Measurements from ENCODE around the gene PRKN.

PRKN gene

DNA sequence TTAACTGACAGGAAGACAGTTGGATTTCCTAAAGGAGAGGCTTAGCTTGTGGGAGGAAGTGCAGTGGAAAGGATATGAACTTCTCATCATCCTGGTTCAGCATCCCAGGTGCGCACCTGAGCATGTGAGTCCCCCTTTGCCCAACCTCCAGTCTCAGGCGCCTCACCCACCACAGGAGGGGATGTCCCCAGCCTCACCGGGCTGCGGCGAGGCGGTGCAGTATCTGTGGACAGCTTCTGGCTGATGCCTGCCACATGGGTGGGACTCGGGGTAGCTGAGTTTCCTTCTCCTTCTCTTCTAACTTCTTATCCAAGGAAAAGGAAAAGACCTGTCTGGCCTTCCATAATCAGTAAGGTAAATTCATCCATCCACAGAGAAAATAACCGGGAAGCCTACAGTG lies 914.4 kb downstream of the PRKN start:
- DNase-seq (ENCODE audit: low read depth): no peak
- H3K4me3 ChIP-seq (ENCODE audit: low read depth, low read length): no peak overlapping the region
- TF ChIP-seq, protein P1, sequence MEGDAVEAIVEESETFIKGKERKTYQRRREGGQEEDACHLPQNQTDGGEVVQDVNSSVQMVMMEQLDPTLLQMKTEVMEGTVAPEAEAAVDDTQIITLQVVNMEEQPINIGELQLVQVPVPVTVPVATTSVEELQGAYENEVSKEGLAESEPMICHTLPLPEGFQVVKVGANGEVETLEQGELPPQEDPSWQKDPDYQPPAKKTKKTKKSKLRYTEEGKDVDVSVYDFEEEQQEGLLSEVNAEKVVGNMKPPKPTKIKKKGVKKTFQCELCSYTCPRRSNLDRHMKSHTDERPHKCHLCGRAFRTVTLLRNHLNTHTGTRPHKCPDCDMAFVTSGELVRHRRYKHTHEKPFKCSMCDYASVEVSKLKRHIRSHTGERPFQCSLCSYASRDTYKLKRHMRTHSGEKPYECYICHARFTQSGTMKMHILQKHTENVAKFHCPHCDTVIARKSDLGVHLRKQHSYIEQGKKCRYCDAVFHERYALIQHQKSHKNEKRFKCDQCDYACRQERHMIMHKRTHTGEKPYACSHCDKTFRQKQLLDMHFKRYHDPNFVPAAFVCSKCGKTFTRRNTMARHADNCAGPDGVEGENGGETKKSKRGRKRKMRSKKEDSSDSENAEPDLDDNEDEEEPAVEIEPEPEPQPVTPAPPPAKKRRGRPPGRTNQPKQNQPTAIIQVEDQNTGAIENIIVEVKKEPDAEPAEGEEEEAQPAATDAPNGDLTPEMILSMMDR (IDR thresholded peaks at IDR 0.05; ENCODE audit: low read depth, low read length, missing control alignments): no peak

DNA sequence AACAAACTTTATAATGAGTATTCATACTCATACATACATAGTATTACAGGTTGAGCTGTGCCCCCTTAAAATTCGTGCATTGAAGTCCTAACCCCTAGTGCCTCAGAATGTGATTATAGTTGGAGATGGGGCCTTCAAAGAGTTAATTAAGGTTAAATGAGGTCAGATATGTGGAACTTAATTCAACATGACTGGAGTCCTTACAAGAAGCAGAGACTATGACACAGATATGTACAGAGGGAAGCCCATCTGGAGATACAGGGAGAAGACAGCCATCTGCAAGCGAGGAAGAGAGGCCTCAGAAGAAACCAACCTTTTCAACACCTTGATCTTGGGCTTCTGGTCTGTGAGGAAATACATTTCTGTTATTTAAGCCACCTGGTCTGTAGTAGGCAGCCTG lies 917.6 kb downstream of the PRKN start:
- no peak for DNase-seq (ENCODE audit: low read depth)
- TF ChIP-seq, protein P1 (IDR thresholded peaks at IDR 0.05; ENCODE audit: low read depth, low read length, missing control alignments): no peak
- no peak overlapping the region for H3K4me3 ChIP-seq (ENCODE audit: low read depth, low read length)

DNA sequence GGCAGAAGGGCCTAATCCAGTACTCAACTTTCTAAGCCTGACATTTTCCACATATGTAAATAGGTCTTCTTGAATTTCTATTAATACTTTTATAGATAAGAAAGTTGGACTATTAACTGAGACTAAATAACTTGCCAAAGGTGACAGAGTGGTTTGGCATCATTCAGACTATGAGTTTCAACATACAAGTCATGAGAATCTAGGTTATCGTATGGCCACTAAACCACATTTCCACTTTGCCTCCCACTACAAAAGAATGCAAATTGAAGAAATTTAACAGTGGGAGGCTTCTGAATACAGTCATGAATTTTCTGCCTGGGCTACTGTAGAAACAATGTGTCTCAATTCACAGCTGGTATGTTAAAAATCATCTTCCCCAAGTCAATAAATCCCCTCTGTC lies 922.7 kb downstream of the PRKN start:
- TF ChIP-seq, protein P1 (IDR thresholded peaks at IDR 0.05; ENCODE audit: low read depth, low read length, missing control alignments): no peak
- no peak for DNase-seq (ENCODE audit: low read depth)
- H3K4me3 ChIP-seq (ENCODE audit: low read depth, low read length): no peak overlapping the region

DNA sequence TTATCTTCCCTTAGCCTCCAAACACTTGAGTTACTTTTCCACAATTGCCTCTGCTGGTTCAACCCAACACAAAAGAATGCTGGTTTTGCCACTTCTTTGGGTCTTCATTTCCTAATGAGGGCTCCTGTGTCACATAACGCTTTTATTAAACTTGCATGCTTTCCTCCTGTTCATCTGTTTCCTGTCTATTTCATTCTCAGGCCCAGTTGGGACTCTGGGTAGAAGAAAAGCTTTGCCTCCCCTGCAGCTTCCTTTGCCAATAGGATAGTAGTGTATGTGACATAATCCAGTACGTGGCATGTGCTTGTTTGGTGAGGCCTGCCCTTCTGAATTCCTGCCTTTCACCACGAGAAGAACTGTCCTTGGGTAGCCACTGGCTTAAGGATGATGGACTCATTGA lies 924.4 kb downstream of the PRKN start:
- no peak for DNase-seq (ENCODE audit: low read depth)
- TF ChIP-seq, protein P1 (IDR thresholded peaks at IDR 0.05; ENCODE audit: low read depth, low read length, missing control alignments): no peak
- no peak overlapping the region for H3K4me3 ChIP-seq (ENCODE audit: low read depth, low read length)

DNA sequence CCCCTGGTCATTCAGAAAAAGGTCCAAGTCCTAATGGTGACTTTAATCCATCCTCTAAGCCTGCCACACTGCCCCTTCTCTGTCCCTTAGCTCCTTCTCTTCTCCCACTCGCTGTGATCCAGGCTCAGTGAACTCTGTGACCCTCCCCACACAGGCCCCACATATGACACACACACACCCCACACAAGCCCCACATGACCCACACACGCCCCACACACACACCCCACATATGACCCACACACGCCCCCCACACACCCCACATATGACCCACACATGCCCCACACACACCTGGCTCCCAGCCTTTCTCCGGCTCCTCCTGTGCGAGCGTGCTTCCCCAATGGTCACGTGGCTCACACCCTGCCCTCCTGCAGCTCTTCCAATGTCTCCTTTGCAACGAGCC lies 925.3 kb downstream of the PRKN start:
- TF ChIP-seq, protein P1 (IDR thresholded peaks at IDR 0.05; ENCODE audit: low read depth, low read length, missing control alignments): no peak
- no peak overlapping the region for H3K4me3 ChIP-seq (ENCODE audit: low read depth, low read length)
- no peak for DNase-seq (ENCODE audit: low read depth)

DNA sequence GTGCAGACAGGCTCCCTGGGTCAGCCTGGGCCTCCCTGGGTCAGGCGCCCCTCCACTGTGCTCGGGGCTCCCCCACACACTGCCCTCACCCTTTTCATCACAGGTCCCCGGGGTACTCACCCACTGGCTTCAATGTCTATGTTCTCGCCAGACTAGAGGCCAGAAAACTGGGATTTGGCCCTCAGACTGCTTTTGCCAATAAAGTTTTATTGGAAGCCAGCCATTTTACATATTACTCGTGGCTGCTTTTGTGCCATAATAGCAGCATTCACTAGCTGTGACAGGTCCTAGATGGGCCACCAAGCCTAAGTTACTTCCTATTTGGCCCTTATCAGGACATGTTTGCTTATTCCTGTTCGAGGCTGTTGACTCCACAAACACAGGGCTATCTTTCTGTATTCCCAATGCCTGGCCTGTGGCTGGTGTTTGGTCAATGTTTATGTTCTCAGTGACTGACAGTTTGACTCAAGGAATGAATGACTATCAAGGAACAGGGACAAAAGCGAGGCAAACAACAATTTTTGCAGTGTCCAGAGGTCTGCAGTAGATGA lies 928.6 kb downstream of the PRKN start:
- TF ChIP-seq, protein P1 (IDR thresholded peaks at IDR 0.05; ENCODE audit: low read depth, low read length, missing control alignments): no peak
- no peak for DNase-seq (ENCODE audit: low read depth)
- H3K4me3 ChIP-seq (ENCODE audit: low read depth, low read length): no peak overlapping the region

DNA sequence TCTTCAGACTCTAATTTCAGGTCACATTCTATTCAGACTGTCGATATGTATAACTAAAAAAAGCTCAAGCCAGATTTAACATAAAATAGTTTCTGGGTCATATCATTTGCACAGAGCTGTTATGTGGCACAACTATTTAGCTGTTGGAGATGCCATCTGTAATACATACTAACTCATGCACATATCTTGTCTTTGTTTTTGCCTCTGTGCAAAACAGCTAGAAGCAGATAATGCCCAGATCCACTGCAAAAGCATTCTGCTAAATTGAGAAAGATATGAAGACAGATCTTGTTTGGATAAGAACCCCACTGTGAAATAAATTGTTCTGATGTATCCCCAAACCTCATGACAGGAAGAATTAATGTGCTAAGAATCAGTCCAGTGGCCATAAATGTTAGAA lies 930.9 kb downstream of the PRKN start:
- TF ChIP-seq, protein P1 (IDR thresholded peaks at IDR 0.05; ENCODE audit: low read depth, low read length, missing control alignments): no peak
- H3K4me3 ChIP-seq (ENCODE audit: low read depth, low read length): no peak overlapping the region
- DNase-seq (ENCODE audit: low read depth): no peak

Data from GM12864 (cell line).